ENCODE results near the gene CALY. TPM values are rescaled to one million over a fixed set of nuclear protein-coding genes. Genes with fewer than 3 reads are reported as not detected.
"Not testable (repeated sequence)": the region's sequence is repeated elsewhere in the genome, so short reads cannot be mapped to it uniquely, and the experiment has no call there.

Gene CALY
- polyA plus RNA-seq, 4 donors: 1.1 to 3.0 TPM; not detected in 2

DNA sequence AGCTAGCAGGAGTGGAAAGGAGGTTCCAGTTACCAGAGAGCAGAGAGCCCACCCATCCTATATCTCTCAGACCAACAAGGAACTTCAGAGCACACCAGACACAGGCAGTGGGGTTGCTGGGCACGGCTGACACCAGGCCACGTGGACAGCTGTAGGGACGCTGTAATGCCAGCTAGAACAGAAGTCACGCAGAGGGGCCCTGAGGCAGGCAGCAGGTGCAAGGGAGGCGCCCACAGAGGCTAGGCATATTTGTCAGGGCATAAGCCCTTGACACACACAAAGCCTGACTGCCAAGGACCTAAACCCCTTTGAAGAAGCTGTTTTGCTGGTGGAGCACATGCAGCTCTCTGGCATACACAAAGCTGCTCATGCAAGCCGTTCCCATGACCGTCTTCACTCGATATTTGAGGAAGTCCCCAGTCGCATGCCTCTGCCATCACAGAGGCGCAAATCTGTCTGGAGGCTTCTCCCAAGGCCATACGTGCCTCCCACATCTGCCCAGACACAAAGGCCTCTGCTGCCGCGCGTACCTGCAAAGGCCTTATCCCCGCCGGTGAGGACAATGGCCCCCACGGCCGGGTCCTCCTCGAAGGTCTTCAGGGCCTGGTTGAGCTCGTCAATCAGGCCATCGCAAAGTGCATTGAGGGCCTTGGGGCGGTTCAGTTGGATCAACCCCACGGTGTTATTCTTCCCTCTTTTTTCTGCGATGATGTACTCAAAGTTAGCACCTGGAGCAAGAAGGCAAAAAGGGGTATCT lies 33.5 kb upstream of the CALY start:
- Histone ChIP-seq H3K27me3 (ENCODE audit: control insufficient read depth in 3 of 3, insufficient read depth in 3 of 3, low read length in 3 of 3) (no peaks in the 10 kb centered on the region), H3K4me1 (ENCODE audit: control insufficient read depth in 3 of 3, insufficient read depth in 2 of 3, low read depth in 1 of 3, low read length in 2 of 3) (no peaks in the 10 kb centered on the region), H3K36me3 (ENCODE audit: control insufficient read depth in 3 of 3, insufficient read depth in 2 of 3, low read depth in 1 of 3, low read length in 3 of 3) (peaks cover 12 to 55% (median 32%) of the 10 kb centered on the region in 3 donors), H3K27ac (ENCODE audit: low read depth in 1 of 3, low read length in 2 of 3) (no peak overlapping the region), H3K9me3 (ENCODE audit: control insufficient read depth in 2 of 2, insufficient read depth in 1 of 2, low read depth in 1 of 2, low read length in 1 of 2) (no peaks in the 10 kb centered on the region), H3K4me3 (ENCODE audit: low read depth in 1 of 3, low read length in 3 of 3) (no peak overlapping the region)
- WGBS, 3 donors: 90 to 91% (median 91%) methylated on average over 24 of the region's 24 CpGs
- no peak for DNase-seq
- FAIRE-seq: no peak

DNA sequence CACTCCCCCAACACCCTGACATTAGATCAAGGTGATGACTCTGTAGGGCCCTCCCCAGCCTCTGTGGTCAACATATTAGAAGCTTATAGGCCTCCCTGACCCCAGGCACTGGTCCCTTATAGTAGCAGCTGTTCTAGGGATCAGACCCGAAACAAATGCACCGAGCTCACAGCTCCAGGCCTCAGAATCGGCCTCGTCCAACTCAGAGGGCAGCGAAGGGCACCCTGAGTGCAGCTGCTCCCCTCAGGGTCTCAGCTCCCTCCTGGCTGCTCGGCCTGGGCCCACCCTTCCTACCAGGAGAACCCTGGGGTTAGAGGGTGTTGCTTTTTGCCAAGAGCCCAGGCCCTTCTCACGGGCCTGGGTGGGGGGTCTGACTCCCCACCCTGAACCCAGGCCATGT lies 31.5 kb upstream of the CALY start:
- Histone ChIP-seq H3K27ac (ENCODE audit: low read depth in 1 of 3, low read length in 2 of 3) (no peak overlapping the region), H3K4me1 (ENCODE audit: control insufficient read depth in 3 of 3, insufficient read depth in 2 of 3, low read depth in 1 of 3, low read length in 2 of 3) (peaks cover 0 to 2% (median 0%) of the 10 kb centered on the region in 3 donors), H3K27me3 (ENCODE audit: control insufficient read depth in 3 of 3, insufficient read depth in 3 of 3, low read length in 3 of 3) (no peaks in the 10 kb centered on the region), H3K36me3 (ENCODE audit: control insufficient read depth in 3 of 3, insufficient read depth in 2 of 3, low read depth in 1 of 3, low read length in 3 of 3) (peaks cover 12 to 72% (median 35%) of the 10 kb centered on the region in 3 donors), H3K9me3 (ENCODE audit: control insufficient read depth in 2 of 2, insufficient read depth in 1 of 2, low read depth in 1 of 2, low read length in 1 of 2) (no peaks in the 10 kb centered on the region), H3K4me3 (ENCODE audit: low read depth in 1 of 3, low read length in 3 of 3) (no peak overlapping the region)
- 90 to 94% (median 91%) methylated on average over 7 of the region's 7 CpGs for WGBS, 3 donors
- FAIRE-seq (no peak), DNase-seq (no peak)

DNA sequence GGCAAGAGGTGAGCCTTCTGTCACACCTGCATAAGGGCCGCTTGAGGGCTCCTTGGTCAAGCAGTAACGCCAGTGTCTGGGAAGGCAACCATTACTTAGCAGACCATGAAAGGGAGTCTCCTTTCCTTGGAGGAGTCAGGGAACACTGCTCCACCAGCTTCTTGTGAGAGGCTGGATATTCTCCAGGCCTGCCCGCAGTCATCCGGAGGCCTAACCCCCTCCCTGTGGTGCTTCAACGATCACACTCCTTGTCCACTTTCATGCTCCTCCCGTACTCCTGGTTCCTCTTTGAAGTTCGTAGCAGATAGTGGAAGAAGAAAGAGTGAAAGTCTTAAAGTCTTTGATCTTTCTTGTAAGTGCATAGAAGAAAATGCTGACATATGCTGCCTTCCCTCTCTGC lies 30.8 kb upstream of the CALY start:
- WGBS, 3 donors: 77 to 89% (median 80%) methylated on average over 1 to 4 of the region's 7 CpGs
- H3K4me3 ChIP-seq (ENCODE audit: low read depth in 1 of 3, low read length in 3 of 3); DNase-seq; FAIRE-seq; H3K27me3 ChIP-seq (ENCODE audit: control insufficient read depth in 3 of 3, insufficient read depth in 3 of 3, low read length in 3 of 3); H3K4me1 ChIP-seq (ENCODE audit: control insufficient read depth in 3 of 3, insufficient read depth in 2 of 3, low read depth in 1 of 3, low read length in 2 of 3); H3K9me3 ChIP-seq (ENCODE audit: control insufficient read depth in 2 of 2, insufficient read depth in 1 of 2, low read depth in 1 of 2, low read length in 1 of 2); H3K27ac ChIP-seq (ENCODE audit: low read depth in 1 of 3, low read length in 2 of 3): not testable (repeated sequence)
- H3K36me3 ChIP-seq (ENCODE audit: control insufficient read depth in 3 of 3, insufficient read depth in 2 of 3, low read depth in 1 of 3, low read length in 3 of 3): peaks cover 17 to 79% (median 35%) of the 10 kb centered on the region in 3 donors

DNA sequence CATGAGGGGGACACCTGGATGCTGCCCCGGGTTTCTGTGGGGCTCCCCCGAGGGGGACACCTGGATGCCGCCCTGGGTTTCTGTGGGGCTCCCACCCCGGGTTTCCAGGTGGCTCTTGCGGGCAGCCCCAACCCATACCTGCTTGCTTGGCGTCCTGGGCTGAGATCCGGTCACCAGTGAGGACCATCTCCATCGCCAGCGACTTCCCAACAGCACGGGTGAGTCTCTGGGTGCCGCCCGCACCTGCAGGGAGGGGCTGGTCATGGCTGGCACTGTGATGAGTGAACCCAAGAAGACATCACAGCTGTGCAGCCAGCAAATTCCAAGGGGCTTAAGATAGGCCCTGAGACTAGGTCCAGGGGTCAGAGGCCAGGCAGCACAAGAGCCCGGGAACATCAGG lies 30.1 kb upstream of the CALY start:
- Histone ChIP-seq H3K4me3 (ENCODE audit: low read depth in 1 of 3, low read length in 3 of 3) (no peak overlapping the region), H3K27me3 (ENCODE audit: control insufficient read depth in 3 of 3, insufficient read depth in 3 of 3, low read length in 3 of 3) (no peaks in the 10 kb centered on the region), H3K4me1 (ENCODE audit: control insufficient read depth in 3 of 3, insufficient read depth in 2 of 3, low read depth in 1 of 3, low read length in 2 of 3) (peaks cover 0 to 2% (median 0%) of the 10 kb centered on the region in 3 donors), H3K27ac (ENCODE audit: low read depth in 1 of 3, low read length in 2 of 3) (no peak overlapping the region), H3K36me3 (ENCODE audit: control insufficient read depth in 3 of 3, insufficient read depth in 2 of 3, low read depth in 1 of 3, low read length in 3 of 3) (peaks cover 17 to 86% (median 35%) of the 10 kb centered on the region in 3 donors), H3K9me3 (ENCODE audit: control insufficient read depth in 2 of 2, insufficient read depth in 1 of 2, low read depth in 1 of 2, low read length in 1 of 2) (no peaks in the 10 kb centered on the region)
- no peak for DNase-seq
- FAIRE-seq: no peak
- WGBS, 3 donors: 89 to 95% (median 94%) methylated on average over 13 of the region's 13 CpGs

DNA sequence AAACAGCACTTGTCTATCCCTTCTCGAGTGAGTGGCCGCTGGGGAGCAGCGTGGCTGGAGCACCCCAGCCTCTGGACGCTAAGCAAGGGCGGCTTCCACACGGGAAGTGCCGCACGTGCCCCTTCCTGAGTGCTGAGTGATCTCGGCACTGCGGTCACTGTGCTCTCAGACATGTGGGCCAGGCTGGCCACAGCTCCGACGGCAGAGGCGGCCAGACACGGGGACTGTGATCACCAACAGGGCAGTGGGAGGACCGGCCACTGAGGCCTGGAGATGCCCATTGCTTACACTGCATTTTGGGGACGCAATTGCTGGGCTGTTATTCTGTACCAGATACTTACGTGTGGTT lies 29.4 kb upstream of the CALY start:
- H3K27me3 ChIP-seq (ENCODE audit: control insufficient read depth in 3 of 3, insufficient read depth in 3 of 3, low read length in 3 of 3): no peaks in the 10 kb centered on the region
- no peak for DNase-seq
- peaks cover 0 to 5% of the 10 kb centered on the region in 2 donors for H3K9me3 ChIP-seq (ENCODE audit: control insufficient read depth in 2 of 2, insufficient read depth in 1 of 2, low read depth in 1 of 2, low read length in 1 of 2)
- 85 to 88% (median 86%) methylated on average over 17 of the region's 17 CpGs for WGBS, 3 donors
- H3K27ac ChIP-seq (ENCODE audit: low read depth in 1 of 3, low read length in 2 of 3): no peak overlapping the region
- no peak overlapping the region for H3K4me3 ChIP-seq (ENCODE audit: low read depth in 1 of 3, low read length in 3 of 3)
- FAIRE-seq: no peak
- peaks cover 0 to 2% (median 0%) of the 10 kb centered on the region in 3 donors for H3K4me1 ChIP-seq (ENCODE audit: control insufficient read depth in 3 of 3, insufficient read depth in 2 of 3, low read depth in 1 of 3, low read length in 2 of 3)
- H3K36me3 ChIP-seq (ENCODE audit: control insufficient read depth in 3 of 3, insufficient read depth in 2 of 3, low read depth in 1 of 3, low read length in 3 of 3): peaks cover 17 to 86% (median 35%) of the 10 kb centered on the region in 3 donors

DNA sequence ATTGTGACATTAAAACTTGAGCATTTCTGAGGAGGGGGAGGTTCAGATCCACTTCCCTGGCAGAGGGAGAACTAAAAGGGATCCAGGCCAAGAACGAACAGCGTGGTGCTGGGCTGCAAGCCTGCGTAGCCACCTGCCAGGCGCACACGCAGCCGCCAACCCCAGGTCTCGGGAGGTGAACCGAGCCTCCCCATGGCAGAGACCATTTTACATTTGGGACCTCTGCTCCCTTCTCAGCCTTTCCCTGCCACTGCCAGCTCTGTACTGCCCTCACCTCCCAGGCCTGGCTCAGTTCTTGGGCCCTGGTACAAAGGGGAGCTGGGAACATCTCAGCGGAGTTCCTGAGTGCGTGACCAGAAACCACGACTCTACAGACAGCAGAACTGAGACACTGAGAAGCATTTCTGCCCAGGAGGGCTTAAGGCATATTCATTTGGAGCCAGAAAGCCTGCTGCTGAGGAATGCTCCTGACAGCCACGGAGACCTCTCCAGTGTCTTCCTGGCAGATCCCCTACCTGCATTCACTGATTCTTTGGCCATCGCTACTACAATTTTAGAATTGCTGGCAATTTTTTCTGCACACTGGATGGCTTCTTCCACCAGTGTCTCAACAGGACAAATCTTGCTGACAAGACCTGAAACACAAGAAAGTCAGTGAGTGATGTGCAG lies 28.9 kb upstream of the CALY start:
- no peaks in the 10 kb centered on the region for H3K27me3 ChIP-seq (ENCODE audit: control insufficient read depth in 3 of 3, insufficient read depth in 3 of 3, low read length in 3 of 3)
- H3K9me3 ChIP-seq (ENCODE audit: control insufficient read depth in 2 of 2, insufficient read depth in 1 of 2, low read depth in 1 of 2, low read length in 1 of 2): peaks cover 0 to 8% of the 10 kb centered on the region in 2 donors
- FAIRE-seq (no peak), DNase-seq (no peak)
- no peak overlapping the region for H3K4me3 ChIP-seq (ENCODE audit: low read depth in 1 of 3, low read length in 3 of 3)
- H3K36me3 ChIP-seq (ENCODE audit: control insufficient read depth in 3 of 3, insufficient read depth in 2 of 3, low read depth in 1 of 3, low read length in 3 of 3): peaks cover 17 to 83% (median 32%) of the 10 kb centered on the region in 3 donors
- WGBS, 3 donors: 69 to 83% (median 81%) methylated on average over 13 of the region's 13 CpGs
- peaks cover 0 to 6% (median 2%) of the 10 kb centered on the region in 3 donors for H3K4me1 ChIP-seq (ENCODE audit: control insufficient read depth in 3 of 3, insufficient read depth in 2 of 3, low read depth in 1 of 3, low read length in 2 of 3)
- peak overlapping the region in 1 of 3 donors; percentile 37 for H3K27ac ChIP-seq (ENCODE audit: low read depth in 1 of 3, low read length in 2 of 3)

DNA sequence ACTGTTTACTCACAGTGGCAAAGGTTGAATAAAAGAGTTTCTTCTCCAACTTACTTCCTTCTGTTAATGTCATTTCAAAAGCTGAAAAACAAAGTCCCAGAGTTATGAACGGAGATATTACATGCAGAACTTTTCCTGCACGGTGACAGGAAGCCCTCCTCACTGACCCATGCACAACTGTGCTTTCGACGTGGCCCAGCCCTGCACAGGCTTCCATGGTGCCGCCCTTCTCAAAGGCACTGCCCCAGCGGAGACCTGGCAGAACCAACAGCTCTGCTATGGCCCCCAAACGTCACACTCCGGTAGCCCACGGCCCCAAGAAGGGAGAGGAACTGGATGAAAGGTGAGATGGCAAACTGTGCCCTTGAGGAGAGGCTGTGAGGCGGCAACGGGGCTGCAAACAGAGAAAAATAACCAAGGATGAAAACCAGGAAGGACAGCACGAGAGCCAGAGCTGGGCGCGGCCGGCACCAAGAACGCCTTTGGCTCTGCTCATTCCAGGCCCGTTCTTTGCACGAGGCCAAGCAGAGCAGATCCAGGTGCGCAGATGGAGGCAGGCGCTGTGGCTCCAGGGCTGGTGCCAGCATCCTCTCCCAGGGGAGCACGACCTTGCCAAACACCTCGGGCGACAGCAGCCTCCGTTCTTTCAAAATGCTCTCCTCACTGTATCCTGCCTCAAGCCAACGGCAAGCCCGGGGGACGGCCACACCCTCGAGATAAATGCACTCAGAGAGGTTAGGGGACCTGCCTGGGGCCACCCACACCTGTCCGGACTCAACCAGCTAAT lies 28.1 kb upstream of the CALY start:
- WGBS, 3 donors: 27 to 70% (median 56%) methylated on average over 29 of the region's 29 CpGs
- Histone ChIP-seq H3K27me3 (ENCODE audit: control insufficient read depth in 3 of 3, insufficient read depth in 3 of 3, low read length in 3 of 3) (no peaks in the 10 kb centered on the region), H3K4me3 (ENCODE audit: low read depth in 1 of 3, low read length in 3 of 3) (no peak overlapping the region), H3K27ac (ENCODE audit: low read depth in 1 of 3, low read length in 2 of 3) (peak overlapping the region in 2 of 3 donors; percentile 58 to 63), H3K9me3 (ENCODE audit: control insufficient read depth in 2 of 2, insufficient read depth in 1 of 2, low read depth in 1 of 2, low read length in 1 of 2) (peaks cover 0 to 8% of the 10 kb centered on the region in 2 donors), H3K36me3 (ENCODE audit: control insufficient read depth in 3 of 3, insufficient read depth in 2 of 3, low read depth in 1 of 3, low read length in 3 of 3) (peaks cover 17 to 77% (median 26%) of the 10 kb centered on the region in 3 donors), H3K4me1 (ENCODE audit: control insufficient read depth in 3 of 3, insufficient read depth in 2 of 3, low read depth in 1 of 3, low read length in 2 of 3) (peaks cover 0 to 14% (median 4%) of the 10 kb centered on the region in 3 donors)
- FAIRE-seq (no peak), DNase-seq (peak in 1 of 2 donors; percentile 61)

DNA sequence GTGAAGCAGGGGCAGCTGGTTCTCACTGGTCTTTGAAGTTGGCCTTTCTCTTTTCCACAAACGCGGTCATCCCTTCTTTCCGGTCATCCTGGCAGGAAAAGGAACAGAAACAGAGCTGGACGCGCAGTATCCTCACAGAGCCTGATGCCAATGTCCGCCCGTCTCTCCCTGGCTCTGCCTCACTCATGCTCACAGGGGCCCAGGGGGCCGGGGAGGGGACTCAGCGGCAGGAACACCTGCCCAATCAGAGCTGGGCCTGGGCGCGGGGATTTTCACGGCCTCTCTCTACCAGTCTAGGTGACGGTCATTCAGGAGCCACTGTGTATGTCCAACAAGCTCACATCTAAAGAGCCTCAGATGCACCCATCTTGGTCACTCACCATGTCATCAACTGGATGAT lies 26.1 kb upstream of the CALY start:
- Histone ChIP-seq H3K4me3 (ENCODE audit: low read depth in 1 of 3, low read length in 3 of 3) (no peak overlapping the region), H3K36me3 (ENCODE audit: control insufficient read depth in 3 of 3, insufficient read depth in 2 of 3, low read depth in 1 of 3, low read length in 3 of 3) (peaks cover 9 to 57% (median 16%) of the 10 kb centered on the region in 3 donors), H3K27ac (ENCODE audit: low read depth in 1 of 3, low read length in 2 of 3) (no peak overlapping the region), H3K27me3 (ENCODE audit: control insufficient read depth in 3 of 3, insufficient read depth in 3 of 3, low read length in 3 of 3) (no peaks in the 10 kb centered on the region), H3K9me3 (ENCODE audit: control insufficient read depth in 2 of 2, insufficient read depth in 1 of 2, low read depth in 1 of 2, low read length in 1 of 2) (peaks cover 0 to 12% of the 10 kb centered on the region in 2 donors), H3K4me1 (ENCODE audit: control insufficient read depth in 3 of 3, insufficient read depth in 2 of 3, low read depth in 1 of 3, low read length in 2 of 3) (peaks cover 0 to 25% (median 7%) of the 10 kb centered on the region in 3 donors)
- WGBS, 3 donors: 91 to 94% (median 93%) methylated on average over 13 of the region's 13 CpGs
- no peak for DNase-seq
- FAIRE-seq: no peak

Data from small intestine (tissue), 7 donors.